ENCODE data around the gene MSANTD2.

MSANTD2 gene

DNA sequence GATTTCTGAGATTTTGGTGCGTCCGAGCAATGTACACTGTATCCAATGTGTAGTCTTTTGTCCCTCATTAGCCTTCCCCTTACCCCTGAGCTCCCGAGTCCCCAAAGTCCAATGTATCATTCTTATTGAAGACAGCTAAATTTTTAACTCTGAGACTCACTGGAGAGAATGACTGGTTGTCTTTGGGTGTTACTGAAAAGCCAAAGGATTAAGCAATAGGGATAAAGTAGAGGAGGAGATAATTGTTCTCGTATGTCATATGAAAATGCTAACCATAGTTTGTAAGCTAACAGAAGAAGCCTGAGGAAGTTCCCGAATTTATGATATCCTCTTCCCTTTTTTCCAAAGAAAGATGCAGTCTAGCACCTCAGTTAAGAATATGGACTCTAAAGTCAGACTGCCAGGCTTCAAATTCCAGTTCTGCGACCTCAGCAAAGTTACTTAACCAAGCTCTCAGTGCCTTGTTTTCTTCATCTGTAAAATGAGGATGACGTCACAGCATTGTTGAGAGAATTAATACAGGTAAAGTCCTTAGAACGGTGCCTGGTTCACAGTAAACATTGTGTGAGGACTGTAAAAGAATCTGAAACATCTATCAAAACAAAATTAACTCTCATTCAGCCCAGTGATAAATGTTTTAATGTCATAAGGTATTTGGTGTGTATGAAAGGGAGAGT is 1.6 kb upstream of the MSANTD2 start:
- peaks cover 13 to 14% of the 10 kb centered on the region in 2 donors for H3K4me1 ChIP-seq (ENCODE audit: control insufficient read depth in 2 of 2, insufficient read depth in 2 of 2, low read length in 2 of 2)

GRCh38 chr11:124801014-124801413 is 808 bp upstream of the MSANTD2 start:
- no peaks in the 10 kb centered on the region for H3K9me3 ChIP-seq (ENCODE audit: control insufficient read depth in 2 of 2, low read length in 2 of 2)
- H3K27me3 ChIP-seq (ENCODE audit: control insufficient read depth in 2 of 2, insufficient read depth in 2 of 2, low read length in 2 of 2): no peaks in the 10 kb centered on the region
- no peaks in the 10 kb centered on the region for H3K36me3 ChIP-seq (ENCODE audit: control insufficient read depth in 2 of 2, insufficient read depth in 2 of 2, low read length in 2 of 2)
- peak overlapping the region; percentile 90 to 94 for H3K4me3 ChIP-seq (ENCODE audit: low read length in 2 of 2)
- H3K4me1 ChIP-seq (ENCODE audit: control insufficient read depth in 2 of 2, insufficient read depth in 2 of 2, low read length in 2 of 2): peaks cover 13 to 14% of the 10 kb centered on the region in 2 donors
- H3K9ac ChIP-seq (ENCODE audit: low read depth in 1 of 2, low read length in 2 of 2): peak overlapping the region; percentile 78 to 87
- H3K27ac ChIP-seq (ENCODE audit: low read depth in 2 of 2, low read length in 2 of 2): peak overlapping the region; percentile 95 to 96

More for the DNA sequence above, 1.6 kb upstream of the MSANTD2 start:
- no peak overlapping the region for H3K27ac ChIP-seq (ENCODE audit: low read depth in 2 of 2, low read length in 2 of 2)
- H3K4me3 ChIP-seq (ENCODE audit: low read length in 2 of 2): no peak overlapping the region
- no peaks in the 10 kb centered on the region for H3K27me3 ChIP-seq (ENCODE audit: control insufficient read depth in 2 of 2, insufficient read depth in 2 of 2, low read length in 2 of 2)
- no peaks in the 10 kb centered on the region for H3K36me3 ChIP-seq (ENCODE audit: control insufficient read depth in 2 of 2, insufficient read depth in 2 of 2, low read length in 2 of 2)
- H3K9ac ChIP-seq (ENCODE audit: low read depth in 1 of 2, low read length in 2 of 2): no peak overlapping the region
- H3K9me3 ChIP-seq (ENCODE audit: control insufficient read depth in 2 of 2, low read length in 2 of 2): no peaks in the 10 kb centered on the region

DNA sequence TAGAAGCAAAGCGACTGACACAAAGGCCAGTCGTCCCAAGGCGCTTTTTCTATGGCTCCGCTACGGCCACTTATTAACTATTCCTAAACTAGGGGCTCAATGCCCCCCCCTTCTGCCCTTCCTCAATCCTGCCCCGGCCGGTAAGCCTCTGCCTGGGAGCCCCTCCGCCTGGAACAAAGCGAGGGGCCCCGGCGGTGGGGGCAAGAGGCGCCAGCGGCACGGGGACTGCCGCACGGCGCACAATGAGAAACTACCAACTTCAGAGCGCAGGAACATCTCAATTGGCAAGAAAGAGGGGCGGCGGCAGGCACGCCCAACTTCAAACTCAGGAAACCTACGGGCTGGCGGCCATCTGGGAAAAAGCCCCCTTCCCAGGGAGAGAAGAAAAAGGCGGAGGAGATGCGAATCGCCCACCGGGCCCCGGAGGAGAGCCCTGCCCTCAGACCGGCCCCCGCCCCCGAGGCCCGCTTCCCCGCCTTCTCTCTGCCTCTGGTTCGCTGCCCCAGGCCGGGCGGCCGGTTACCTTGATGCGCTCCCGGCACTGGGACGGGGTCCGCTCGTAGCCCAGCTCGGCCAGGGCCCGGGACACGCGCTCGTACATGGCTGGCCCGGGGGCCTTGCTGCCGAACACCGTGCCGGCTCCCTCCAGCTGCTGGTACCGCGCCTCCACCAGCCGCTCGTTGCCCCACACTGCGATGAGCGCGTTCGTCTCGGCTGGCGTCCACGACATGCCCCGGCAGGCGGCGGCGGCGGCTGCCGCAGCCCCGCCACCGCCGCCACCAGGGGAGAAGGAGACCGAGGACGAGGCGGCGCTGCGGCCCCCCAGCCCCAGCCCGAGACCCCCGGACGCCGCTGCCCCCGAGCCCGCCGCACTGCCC is 619 bp downstream of the MSANTD2 start:
- peak overlapping the region; percentile 78 to 87 for H3K9ac ChIP-seq (ENCODE audit: low read depth in 1 of 2, low read length in 2 of 2)
- H3K9me3 ChIP-seq (ENCODE audit: control insufficient read depth in 2 of 2, low read length in 2 of 2): no peaks in the 10 kb centered on the region
- H3K27me3 ChIP-seq (ENCODE audit: control insufficient read depth in 2 of 2, insufficient read depth in 2 of 2, low read length in 2 of 2): no peaks in the 10 kb centered on the region
- peak overlapping the region; percentile 90 to 94 for H3K4me3 ChIP-seq (ENCODE audit: low read length in 2 of 2)
- peaks cover 13 to 14% of the 10 kb centered on the region in 2 donors for H3K4me1 ChIP-seq (ENCODE audit: control insufficient read depth in 2 of 2, insufficient read depth in 2 of 2, low read length in 2 of 2)
- H3K27ac ChIP-seq (ENCODE audit: low read depth in 2 of 2, low read length in 2 of 2): peak overlapping the region; percentile 95 to 96
- H3K36me3 ChIP-seq (ENCODE audit: control insufficient read depth in 2 of 2, insufficient read depth in 2 of 2, low read length in 2 of 2): no peaks in the 10 kb centered on the region

- Histone ChIP-seq H3K9ac (ENCODE audit: low read depth in 1 of 2, low read length in 2 of 2) (peak overlapping the region; percentile 72 to 87), H3K27ac (ENCODE audit: low read depth in 2 of 2, low read length in 2 of 2) (peak overlapping the region in 1 of 2 donors; percentile 95), H3K9me3 (ENCODE audit: control insufficient read depth in 2 of 2, low read length in 2 of 2) (no peaks in the 10 kb centered on the region), H3K27me3 (ENCODE audit: control insufficient read depth in 2 of 2, insufficient read depth in 2 of 2, low read length in 2 of 2) (no peaks in the 10 kb centered on the region), H3K36me3 (ENCODE audit: control insufficient read depth in 2 of 2, insufficient read depth in 2 of 2, low read length in 2 of 2) (no peaks in the 10 kb centered on the region), H3K4me1 (ENCODE audit: control insufficient read depth in 2 of 2, insufficient read depth in 2 of 2, low read length in 2 of 2) (peaks cover 13 to 14% of the 10 kb centered on the region in 2 donors), H3K4me3 (ENCODE audit: low read length in 2 of 2) (peak overlapping the region; percentile 90 to 94)
These were observed 1.2 kb downstream of the MSANTD2 start for GRCh38 chr11:124798991-124799347.

DNA sequence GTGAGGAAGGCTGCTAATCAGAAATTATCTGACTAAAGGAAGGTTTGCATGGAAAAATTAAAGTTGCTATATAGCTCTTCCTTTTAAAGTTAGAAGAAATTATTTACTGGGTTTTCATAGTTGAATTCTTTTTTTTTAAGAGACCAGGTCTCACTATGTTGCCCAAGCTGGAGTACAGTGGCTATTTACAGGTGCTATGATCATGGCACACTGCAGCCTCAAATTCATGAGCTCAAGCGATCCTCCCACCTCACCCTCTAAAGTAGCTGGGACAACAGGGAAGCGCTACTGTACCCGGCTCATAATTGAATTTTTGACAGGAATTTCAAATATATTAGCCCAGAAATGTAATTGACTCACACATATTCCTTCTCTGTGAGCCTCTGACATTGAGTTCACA is 3.9 kb downstream of the MSANTD2 start:
- H3K36me3 ChIP-seq (ENCODE audit: control insufficient read depth in 2 of 2, insufficient read depth in 2 of 2, low read length in 2 of 2): no peaks in the 10 kb centered on the region
- H3K9ac ChIP-seq (ENCODE audit: low read depth in 1 of 2, low read length in 2 of 2): no peak overlapping the region
- H3K4me3 ChIP-seq (ENCODE audit: low read length in 2 of 2): no peak overlapping the region
- H3K27me3 ChIP-seq (ENCODE audit: control insufficient read depth in 2 of 2, insufficient read depth in 2 of 2, low read length in 2 of 2): no peaks in the 10 kb centered on the region
- no peaks in the 10 kb centered on the region for H3K9me3 ChIP-seq (ENCODE audit: control insufficient read depth in 2 of 2, low read length in 2 of 2)
- no peak overlapping the region for H3K27ac ChIP-seq (ENCODE audit: low read depth in 2 of 2, low read length in 2 of 2)
- peaks cover 11 to 12% of the 10 kb centered on the region in 2 donors for H3K4me1 ChIP-seq (ENCODE audit: control insufficient read depth in 2 of 2, insufficient read depth in 2 of 2, low read length in 2 of 2)

- H3K27me3 ChIP-seq (ENCODE audit: control insufficient read depth in 2 of 2, insufficient read depth in 2 of 2, low read length in 2 of 2): no peaks in the 10 kb centered on the region
These were observed 6.5 kb downstream of the MSANTD2 start for GRCh38 chr11:124793466-124794278.

GRCh38 chr11:124791626-124792341 is 8.4 kb downstream of the MSANTD2 start:
- H3K27ac ChIP-seq (ENCODE audit: low read depth in 2 of 2, low read length in 2 of 2): no peak overlapping the region
- no peaks in the 10 kb centered on the region for H3K27me3 ChIP-seq (ENCODE audit: control insufficient read depth in 2 of 2, insufficient read depth in 2 of 2, low read length in 2 of 2)

More at GRCh38 chr11:124793466-124794278, 6.5 kb downstream of the MSANTD2 start:
- H3K36me3 ChIP-seq (ENCODE audit: control insufficient read depth in 2 of 2, insufficient read depth in 2 of 2, low read length in 2 of 2): no peaks in the 10 kb centered on the region
- H3K27ac ChIP-seq (ENCODE audit: low read depth in 2 of 2, low read length in 2 of 2): no peak overlapping the region
- no peaks in the 10 kb centered on the region for H3K9me3 ChIP-seq (ENCODE audit: control insufficient read depth in 2 of 2, low read length in 2 of 2)
- H3K4me3 ChIP-seq (ENCODE audit: low read length in 2 of 2): no peak overlapping the region
- peaks cover under 1 to 2% of the 10 kb centered on the region in 2 donors for H3K4me1 ChIP-seq (ENCODE audit: control insufficient read depth in 2 of 2, insufficient read depth in 2 of 2, low read length in 2 of 2)
- H3K9ac ChIP-seq (ENCODE audit: low read depth in 1 of 2, low read length in 2 of 2): no peak overlapping the region

DNA sequence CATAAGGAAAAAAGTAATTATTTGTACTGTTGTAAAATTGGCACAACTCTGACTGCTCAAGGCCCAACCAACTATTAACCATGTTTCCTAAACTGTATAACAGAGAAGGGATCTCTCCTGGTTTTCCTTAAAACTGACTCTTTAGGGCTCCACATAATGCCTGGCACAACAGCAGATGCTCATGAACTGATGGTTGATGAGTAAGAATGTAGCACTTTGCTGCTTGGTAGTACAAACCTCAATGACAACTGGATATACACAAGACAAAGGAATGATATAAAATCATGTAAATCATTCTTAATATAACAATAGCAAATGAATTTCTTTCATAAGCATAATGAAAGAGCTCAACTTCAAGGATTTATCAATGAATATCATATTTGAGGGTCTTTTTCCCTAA is 11.7 kb downstream of the MSANTD2 start:
- H3K27ac ChIP-seq (ENCODE audit: low read depth in 2 of 2, low read length in 2 of 2): no peak overlapping the region
- H3K9ac ChIP-seq (ENCODE audit: low read depth in 1 of 2, low read length in 2 of 2): no peak overlapping the region
- H3K27me3 ChIP-seq (ENCODE audit: control insufficient read depth in 2 of 2, insufficient read depth in 2 of 2, low read length in 2 of 2): no peaks in the 10 kb centered on the region
- no peak overlapping the region for H3K4me3 ChIP-seq (ENCODE audit: low read length in 2 of 2)
- no peaks in the 10 kb centered on the region for H3K9me3 ChIP-seq (ENCODE audit: control insufficient read depth in 2 of 2, low read length in 2 of 2)
- H3K4me1 ChIP-seq (ENCODE audit: control insufficient read depth in 2 of 2, insufficient read depth in 2 of 2, low read length in 2 of 2): no peaks in the 10 kb centered on the region
- no peaks in the 10 kb centered on the region for H3K36me3 ChIP-seq (ENCODE audit: control insufficient read depth in 2 of 2, insufficient read depth in 2 of 2, low read length in 2 of 2)

More at GRCh38 chr11:124791626-124792341, 8.4 kb downstream of the MSANTD2 start:
- no peak overlapping the region for H3K9ac ChIP-seq (ENCODE audit: low read depth in 1 of 2, low read length in 2 of 2)
- H3K36me3 ChIP-seq (ENCODE audit: control insufficient read depth in 2 of 2, insufficient read depth in 2 of 2, low read length in 2 of 2): no peaks in the 10 kb centered on the region
- no peak overlapping the region for H3K4me3 ChIP-seq (ENCODE audit: low read length in 2 of 2)
- no peaks in the 10 kb centered on the region for H3K4me1 ChIP-seq (ENCODE audit: control insufficient read depth in 2 of 2, insufficient read depth in 2 of 2, low read length in 2 of 2)
- no peaks in the 10 kb centered on the region for H3K9me3 ChIP-seq (ENCODE audit: control insufficient read depth in 2 of 2, low read length in 2 of 2)

DNA sequence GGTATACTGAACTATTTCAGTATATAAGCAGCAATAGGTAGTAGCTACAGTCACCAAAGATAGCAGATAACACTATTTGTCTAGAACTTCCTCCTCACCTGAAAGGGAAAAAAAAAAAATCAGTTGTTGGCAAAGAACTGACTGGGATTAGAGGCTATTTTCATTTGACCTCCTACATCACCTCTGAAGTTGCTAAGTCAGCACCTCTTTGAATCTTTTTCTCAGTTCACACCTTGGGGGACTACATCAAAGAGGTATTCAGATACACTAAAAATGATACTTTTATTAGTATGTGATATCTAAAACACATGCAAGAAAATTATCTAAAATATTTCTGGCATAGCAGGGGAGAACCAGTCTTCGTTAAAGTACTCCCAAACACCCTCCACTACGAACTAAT is 16.2 kb downstream of the MSANTD2 start:
- H3K4me1 ChIP-seq (ENCODE audit: control insufficient read depth in 2 of 2, insufficient read depth in 2 of 2, low read length in 2 of 2): no peaks in the 10 kb centered on the region

More for the DNA sequence above, 16.2 kb downstream of the MSANTD2 start:
- Histone ChIP-seq H3K36me3 (ENCODE audit: control insufficient read depth in 2 of 2, insufficient read depth in 2 of 2, low read length in 2 of 2) (no peaks in the 10 kb centered on the region), H3K9ac (ENCODE audit: low read depth in 1 of 2, low read length in 2 of 2) (no peak overlapping the region), H3K27ac (ENCODE audit: low read depth in 2 of 2, low read length in 2 of 2) (no peak overlapping the region), H3K27me3 (ENCODE audit: control insufficient read depth in 2 of 2, insufficient read depth in 2 of 2, low read length in 2 of 2) (no peaks in the 10 kb centered on the region), H3K9me3 (ENCODE audit: control insufficient read depth in 2 of 2, low read length in 2 of 2) (no peaks in the 10 kb centered on the region), H3K4me3 (ENCODE audit: low read length in 2 of 2) (no peak overlapping the region)

Data from mucosa of rectum (tissue), 2 donors.